Measurements from ENCODE around the gene LRRC2. TPM values are rescaled to one million over a fixed set of nuclear protein-coding genes. Genes with fewer than 3 reads are reported as not detected.

LRRC2 gene
- total RNA-seq, 3 donors from 2014 or later: 0.03 to 0.13 (median 0.03) TPM

DNA sequence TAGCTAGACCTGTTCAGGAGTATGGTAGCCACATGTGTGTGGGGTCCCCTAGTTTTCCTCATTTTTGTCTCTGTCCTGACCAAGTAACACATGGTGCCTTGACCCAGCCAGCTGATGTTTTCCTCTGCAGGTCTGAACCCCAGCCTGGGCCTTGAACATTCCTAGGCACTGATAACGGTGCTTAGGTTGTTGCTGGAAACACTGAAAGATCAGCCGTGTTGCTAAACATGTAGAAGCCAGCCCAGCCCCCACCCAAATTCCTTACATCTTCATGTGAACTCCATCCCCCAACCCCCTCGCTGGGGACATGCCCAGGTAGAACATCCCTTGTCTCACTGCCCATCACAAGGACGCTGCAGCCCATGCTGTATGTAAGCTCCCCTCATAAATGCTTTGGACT lies 49.6 kb downstream of the LRRC2 start:
- Mint-ChIP-seq H3K4me3 (no peak overlapping the region), H3K9me3 (no peaks in the 10 kb centered on the region), H3K27me3 (ENCODE audit: low read depth) (no peaks in the 10 kb centered on the region), H3K4me1 (ENCODE audit: low read depth) (no peaks in the 10 kb centered on the region), H3K36me3 (ENCODE audit: insufficient read depth) (no peaks in the 10 kb centered on the region)
- DNase-seq (no peak), ATAC-seq (no peak)

DNA sequence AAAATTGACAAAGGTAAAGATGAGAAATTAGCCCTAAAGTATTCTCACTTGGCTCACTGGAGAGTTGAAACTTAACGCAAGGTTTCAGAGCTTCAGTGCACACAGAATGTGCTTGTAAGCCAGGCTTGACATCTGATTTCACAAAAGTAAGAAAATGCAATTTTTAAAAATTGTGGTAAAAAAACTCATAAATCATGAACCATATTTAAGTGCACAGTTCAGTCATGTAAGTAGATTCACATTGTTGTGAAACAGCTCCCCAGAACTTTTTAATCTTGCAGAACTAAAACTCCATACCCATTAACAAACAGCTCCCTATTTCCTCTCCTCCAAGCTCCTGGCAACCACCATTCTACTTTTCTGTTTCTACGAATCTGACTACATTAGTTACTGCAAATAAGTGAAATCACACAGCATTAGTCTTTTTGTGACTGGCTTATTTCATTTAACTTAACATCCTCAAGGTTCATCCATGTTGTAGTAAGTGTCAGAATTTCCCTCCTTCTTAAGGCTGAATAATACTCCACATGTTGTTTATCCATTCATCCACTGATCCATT lies 53.8 kb downstream of the LRRC2 start:
- DNase-seq (no peak), ATAC-seq (no peak)
- no peak overlapping the region for H3K4me3 Mint-ChIP-seq
- no peaks in the 10 kb centered on the region for H3K36me3 Mint-ChIP-seq (ENCODE audit: insufficient read depth)
- no peaks in the 10 kb centered on the region for H3K4me1 Mint-ChIP-seq (ENCODE audit: low read depth)
- no peaks in the 10 kb centered on the region for H3K27me3 Mint-ChIP-seq (ENCODE audit: low read depth)
- no peaks in the 10 kb centered on the region for H3K9me3 Mint-ChIP-seq

DNA sequence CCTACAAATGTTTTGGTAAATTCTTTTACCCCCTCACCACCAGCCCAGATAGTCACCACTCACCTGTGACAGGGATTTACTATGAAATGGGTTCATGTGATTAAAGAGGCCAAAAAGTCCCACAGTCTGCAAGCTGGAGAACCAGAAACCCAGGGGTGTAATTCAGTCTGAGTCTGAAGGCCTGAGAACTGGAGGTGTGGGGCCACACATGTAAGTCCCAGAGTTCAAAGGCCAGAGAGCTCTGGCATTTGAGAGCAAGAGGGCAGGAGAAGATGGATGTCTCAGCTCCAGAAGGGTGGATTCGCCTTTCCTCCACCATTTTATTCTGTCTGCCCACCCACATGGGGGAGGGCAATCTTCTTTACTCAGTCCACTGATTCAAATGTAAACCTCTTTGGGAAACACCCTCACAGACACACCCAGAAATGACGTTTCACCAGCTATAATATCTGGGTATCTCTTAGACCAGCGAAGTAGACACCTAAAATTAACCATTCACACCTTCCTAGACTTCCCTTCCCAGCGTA lies 56.4 kb downstream of the LRRC2 start:
- DNase-seq (no peak), ATAC-seq (no peak)
- Mint-ChIP-seq H3K4me1 (ENCODE audit: low read depth) (peaks cover 7% of the 10 kb centered on the region), H3K36me3 (ENCODE audit: insufficient read depth) (no peaks in the 10 kb centered on the region), H3K27me3 (ENCODE audit: low read depth) (no peaks in the 10 kb centered on the region), H3K4me3 (no peak overlapping the region), H3K9me3 (no peaks in the 10 kb centered on the region)

DNA sequence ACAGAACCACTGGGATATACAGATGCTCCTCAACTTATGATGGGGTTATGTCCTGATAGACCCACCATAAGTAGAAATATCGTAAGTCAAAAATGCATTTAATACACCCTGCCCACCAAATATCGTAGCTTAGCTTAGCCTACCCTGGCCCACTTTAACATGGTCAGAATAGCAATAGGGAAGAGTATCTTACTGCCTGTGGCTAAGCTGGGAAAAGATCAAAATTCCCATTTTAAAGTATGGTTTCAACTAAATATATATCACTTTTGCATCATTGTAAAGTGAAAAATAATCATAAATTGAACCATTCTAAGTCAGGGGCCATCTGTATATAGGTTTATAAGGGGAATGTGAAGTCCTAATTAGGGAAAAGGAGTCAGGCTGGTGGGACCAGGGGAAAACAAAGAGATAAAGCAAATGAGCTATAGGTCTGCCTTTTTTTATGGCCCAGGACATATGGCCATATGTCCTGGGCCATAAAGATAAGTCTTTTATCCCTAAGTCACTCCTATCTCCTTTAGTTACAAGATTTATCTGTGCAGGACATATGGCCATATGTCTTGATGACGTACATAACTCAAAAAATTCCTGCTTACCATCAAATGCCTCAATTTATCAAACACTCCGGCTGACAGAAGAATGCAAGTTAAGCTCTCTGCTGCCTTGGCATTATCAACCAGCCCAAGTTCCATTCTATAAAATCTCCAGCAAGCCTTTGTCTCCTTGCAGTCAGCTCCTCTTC lies 57.1 kb downstream of the LRRC2 start:
- DNase-seq (no peak), ATAC-seq (no peak)
- Mint-ChIP-seq H3K4me1 (ENCODE audit: low read depth) (peaks cover 11% of the 10 kb centered on the region), H3K36me3 (ENCODE audit: insufficient read depth) (no peaks in the 10 kb centered on the region), H3K4me3 (no peak overlapping the region), H3K27me3 (ENCODE audit: low read depth) (no peaks in the 10 kb centered on the region), H3K9me3 (no peaks in the 10 kb centered on the region)

DNA sequence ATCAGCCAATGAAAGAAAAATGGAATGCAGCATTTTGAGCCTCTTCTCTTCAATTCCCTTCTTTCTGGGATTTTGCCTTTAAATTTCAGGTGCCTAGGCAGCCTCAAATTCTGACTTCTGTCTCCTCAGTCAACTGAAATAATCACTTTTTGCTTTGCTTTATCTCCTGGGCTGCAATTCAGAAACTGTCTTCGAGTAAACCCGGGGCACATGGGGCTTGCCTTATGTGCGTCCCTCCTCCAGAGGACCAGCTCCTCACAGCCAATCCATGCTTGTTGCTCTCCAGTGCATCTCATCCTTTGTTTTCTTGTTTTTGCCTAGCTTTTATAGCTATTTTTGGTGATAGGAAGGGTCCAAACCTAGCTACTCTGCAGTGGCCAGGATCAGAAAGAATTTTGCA lies 59.6 kb downstream of the LRRC2 start:
- ATAC-seq: no peak
- no peaks in the 10 kb centered on the region for H3K27me3 Mint-ChIP-seq (ENCODE audit: low read depth)
- no peaks in the 10 kb centered on the region for H3K9me3 Mint-ChIP-seq
- DNase-seq: no peak
- peaks cover 15% of the 10 kb centered on the region for H3K4me1 Mint-ChIP-seq (ENCODE audit: low read depth)
- no peak overlapping the region for H3K4me3 Mint-ChIP-seq
- no peaks in the 10 kb centered on the region for H3K36me3 Mint-ChIP-seq (ENCODE audit: insufficient read depth)

DNA sequence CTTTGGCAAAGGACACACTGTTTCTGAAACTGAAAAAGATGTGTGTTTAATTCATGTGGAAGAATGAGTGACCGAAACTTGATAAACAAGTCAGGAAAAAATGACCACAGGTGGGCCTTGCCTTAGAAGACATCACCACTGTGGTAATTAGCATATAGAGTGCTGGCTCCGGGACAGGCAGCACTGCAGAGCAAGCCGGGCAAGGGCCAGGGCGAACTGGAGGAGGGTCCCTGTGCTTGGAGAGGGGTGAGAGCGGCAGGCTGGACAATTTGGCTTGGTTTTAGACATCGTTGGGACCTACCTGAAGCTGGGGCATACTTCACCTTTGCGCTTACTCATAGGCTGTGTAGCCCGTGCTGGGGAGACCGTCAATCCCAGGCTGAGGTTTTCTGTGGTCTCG lies 60.1 kb downstream of the LRRC2 start:
- no peak for DNase-seq
- peaks cover 17% of the 10 kb centered on the region for H3K4me1 Mint-ChIP-seq (ENCODE audit: low read depth)
- H3K4me3 Mint-ChIP-seq: no peak overlapping the region
- ATAC-seq: no peak
- H3K27me3 Mint-ChIP-seq (ENCODE audit: low read depth): no peaks in the 10 kb centered on the region
- no peaks in the 10 kb centered on the region for H3K9me3 Mint-ChIP-seq
- no peaks in the 10 kb centered on the region for H3K36me3 Mint-ChIP-seq (ENCODE audit: insufficient read depth)

DNA sequence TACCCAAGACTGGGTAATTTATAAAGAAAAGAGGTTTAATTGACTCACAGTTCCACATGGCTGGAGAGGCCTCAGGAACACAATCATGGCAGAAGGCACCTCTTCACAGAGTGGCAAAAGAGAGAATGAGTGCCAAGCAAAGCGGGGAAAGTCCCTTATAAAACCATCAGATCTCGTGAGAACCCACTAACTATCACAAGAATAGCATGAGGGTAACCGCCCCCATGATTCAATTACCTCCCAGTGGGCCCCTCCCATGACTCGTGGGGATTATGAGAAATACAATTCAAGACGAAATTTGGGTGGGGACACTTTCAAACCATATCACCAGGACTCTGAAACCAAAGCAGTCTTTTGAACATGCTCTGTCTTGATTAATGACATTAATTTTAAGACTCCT lies 61.3 kb downstream of the LRRC2 start:
- peak; percentile 29 for DNase-seq
- Mint-ChIP-seq H3K27me3 (ENCODE audit: low read depth) (no peaks in the 10 kb centered on the region), H3K4me3 (no peak overlapping the region), H3K9me3 (no peaks in the 10 kb centered on the region), H3K36me3 (ENCODE audit: insufficient read depth) (no peaks in the 10 kb centered on the region), H3K4me1 (ENCODE audit: low read depth) (peaks cover 19% of the 10 kb centered on the region)
- peak; percentile 77 to 83 for ATAC-seq

DNA sequence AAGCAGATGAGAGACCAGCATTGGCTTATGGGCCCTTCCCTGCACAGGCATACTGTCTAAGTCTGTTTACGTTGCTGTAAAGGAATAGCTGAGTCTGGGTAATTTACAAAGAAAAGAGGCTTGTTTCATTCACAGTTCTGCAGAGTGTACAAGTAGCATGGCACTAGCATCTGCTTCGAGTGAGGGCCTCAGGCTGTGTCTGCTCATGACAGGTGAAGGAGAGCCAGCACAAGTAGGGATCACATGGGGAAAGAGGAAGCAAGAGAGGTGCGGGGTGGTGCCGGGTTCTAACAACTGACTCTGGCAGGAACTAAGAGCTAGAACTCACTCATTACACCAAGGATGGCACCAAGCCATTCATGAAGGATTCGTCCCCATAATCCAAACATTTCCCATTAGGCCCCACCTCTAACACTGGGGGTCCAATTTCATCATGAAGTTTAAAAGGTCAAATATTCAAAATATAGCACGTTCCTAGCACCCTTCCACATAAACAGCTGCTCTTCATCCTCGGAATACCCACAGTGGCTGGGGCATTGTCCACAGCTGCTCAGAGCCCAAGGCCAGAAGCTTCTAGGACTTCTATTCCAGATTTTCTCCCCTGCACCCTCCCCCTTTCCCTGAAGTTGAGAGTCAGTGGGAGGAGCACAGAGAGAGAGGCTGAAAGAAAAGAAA lies 62.8 kb downstream of the LRRC2 start:
- no peaks in the 10 kb centered on the region for H3K9me3 Mint-ChIP-seq
- H3K36me3 Mint-ChIP-seq (ENCODE audit: insufficient read depth): no peaks in the 10 kb centered on the region
- DNase-seq (no peak), ATAC-seq (no peak)
- peaks cover 19% of the 10 kb centered on the region for H3K4me1 Mint-ChIP-seq (ENCODE audit: low read depth)
- H3K27me3 Mint-ChIP-seq (ENCODE audit: low read depth): no peaks in the 10 kb centered on the region
- H3K4me3 Mint-ChIP-seq: no peak overlapping the region

DNA sequence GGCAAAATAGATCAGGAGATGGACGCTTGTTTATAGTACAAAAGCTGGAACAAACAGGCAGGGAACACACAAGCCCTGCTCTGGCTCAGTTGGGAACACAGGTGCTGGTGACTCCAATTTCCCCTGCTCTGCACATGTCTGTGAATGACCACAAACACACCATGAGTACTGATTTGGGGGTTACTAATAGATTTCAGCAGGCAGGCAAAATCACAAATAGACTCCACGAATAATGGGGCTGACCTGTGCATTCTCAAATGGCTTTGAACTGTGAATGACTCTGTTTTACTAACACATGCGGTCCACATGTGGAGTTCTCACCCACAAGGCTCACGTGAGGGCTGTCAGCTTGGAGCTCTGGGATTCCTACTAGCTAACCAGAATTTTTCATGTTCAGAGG lies 64.4 kb downstream of the LRRC2 start:
- Mint-ChIP-seq H3K27me3 (ENCODE audit: low read depth) (no peaks in the 10 kb centered on the region), H3K4me3 (no peak overlapping the region), H3K9me3 (no peaks in the 10 kb centered on the region), H3K36me3 (ENCODE audit: insufficient read depth) (no peaks in the 10 kb centered on the region), H3K4me1 (ENCODE audit: low read depth) (peaks cover 24% of the 10 kb centered on the region)
- DNase-seq: no peak
- no peak for ATAC-seq

DNA sequence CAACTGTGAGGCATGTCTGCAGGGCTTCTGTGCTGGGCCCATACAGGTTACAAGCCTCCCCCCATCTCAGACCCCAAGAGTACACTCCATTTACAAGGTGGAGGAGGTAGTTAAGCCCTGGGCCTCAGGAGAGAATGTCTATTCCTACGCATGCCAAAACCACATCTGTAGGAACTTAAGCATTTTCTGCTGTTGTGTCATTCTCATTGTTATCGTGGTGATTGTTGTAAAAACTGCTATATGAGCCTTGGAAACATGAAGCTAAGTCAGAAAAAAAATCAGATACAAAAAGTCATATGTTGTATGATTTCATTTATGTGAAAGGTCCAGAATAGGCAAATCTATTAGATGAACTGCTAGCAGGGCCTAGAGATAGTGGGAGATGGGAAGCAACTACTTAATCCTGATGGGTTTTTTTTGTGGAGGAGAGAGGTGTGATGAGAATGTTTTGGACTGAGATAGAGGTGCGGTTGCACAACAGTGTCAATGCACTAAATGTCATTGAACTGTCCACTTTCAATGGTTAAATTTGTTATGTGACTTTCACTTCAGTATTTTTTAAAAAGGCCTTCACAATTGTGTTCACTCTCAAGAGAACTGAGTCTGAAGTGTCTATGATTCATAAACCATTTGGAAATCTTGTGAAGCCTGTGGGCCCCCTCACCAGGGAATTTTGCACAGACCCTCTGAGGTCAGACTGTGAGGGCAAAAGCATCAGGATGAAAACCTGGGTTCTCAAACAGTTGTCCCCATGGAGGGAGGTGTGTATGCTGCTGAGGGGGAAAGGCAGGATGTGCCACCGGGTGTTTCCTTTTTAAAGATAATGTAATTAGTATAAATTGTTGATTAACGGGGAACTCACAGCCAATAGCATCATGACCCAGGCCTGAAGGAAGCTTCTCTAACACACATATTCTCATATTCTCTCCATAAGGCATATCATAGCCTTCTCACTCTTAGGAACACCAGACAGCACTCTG lies 65.2 kb downstream of the LRRC2 start:
- ATAC-seq (no peak), DNase-seq (no peak)
- Mint-ChIP-seq H3K4me1 (ENCODE audit: low read depth) (peaks cover 24% of the 10 kb centered on the region), H3K36me3 (ENCODE audit: insufficient read depth) (no peaks in the 10 kb centered on the region), H3K4me3 (no peak overlapping the region), H3K9me3 (no peaks in the 10 kb centered on the region), H3K27me3 (ENCODE audit: low read depth) (no peaks in the 10 kb centered on the region)

DNA sequence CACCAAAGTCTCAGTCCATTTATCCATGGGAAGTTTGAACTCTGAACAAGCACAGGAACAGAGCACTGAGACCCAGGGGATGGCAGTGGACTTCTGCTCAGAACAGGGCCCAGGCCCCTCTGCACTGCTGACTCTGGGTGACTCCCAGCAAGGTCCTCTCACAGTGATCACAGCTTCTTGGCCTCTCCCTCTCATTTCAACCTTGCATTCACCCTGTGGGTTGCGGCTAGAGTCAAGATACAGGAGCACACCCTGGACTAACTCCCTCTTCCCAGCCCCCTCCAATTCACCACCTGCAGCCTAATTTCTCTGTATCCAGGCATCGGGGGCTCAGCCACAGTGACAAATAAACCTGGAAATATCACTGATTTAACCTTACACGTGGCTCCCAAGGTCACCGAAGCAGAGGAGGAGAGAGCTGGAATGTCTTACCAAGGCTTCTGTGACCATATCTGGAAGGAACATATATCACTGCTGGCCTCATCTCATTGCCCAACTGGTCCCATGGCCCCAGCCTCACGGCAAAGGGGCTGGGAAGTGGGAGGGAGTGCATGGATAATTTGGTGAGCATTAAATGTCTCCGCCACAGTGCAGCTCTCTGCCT lies 67.1 kb downstream of the LRRC2 start:
- DNase-seq (no peak), ATAC-seq (no peak)
- Mint-ChIP-seq H3K9me3 (no peaks in the 10 kb centered on the region), H3K4me3 (no peak overlapping the region), H3K27me3 (ENCODE audit: low read depth) (no peaks in the 10 kb centered on the region), H3K36me3 (ENCODE audit: insufficient read depth) (no peaks in the 10 kb centered on the region), H3K4me1 (ENCODE audit: low read depth) (peaks cover 13% of the 10 kb centered on the region)

DNA sequence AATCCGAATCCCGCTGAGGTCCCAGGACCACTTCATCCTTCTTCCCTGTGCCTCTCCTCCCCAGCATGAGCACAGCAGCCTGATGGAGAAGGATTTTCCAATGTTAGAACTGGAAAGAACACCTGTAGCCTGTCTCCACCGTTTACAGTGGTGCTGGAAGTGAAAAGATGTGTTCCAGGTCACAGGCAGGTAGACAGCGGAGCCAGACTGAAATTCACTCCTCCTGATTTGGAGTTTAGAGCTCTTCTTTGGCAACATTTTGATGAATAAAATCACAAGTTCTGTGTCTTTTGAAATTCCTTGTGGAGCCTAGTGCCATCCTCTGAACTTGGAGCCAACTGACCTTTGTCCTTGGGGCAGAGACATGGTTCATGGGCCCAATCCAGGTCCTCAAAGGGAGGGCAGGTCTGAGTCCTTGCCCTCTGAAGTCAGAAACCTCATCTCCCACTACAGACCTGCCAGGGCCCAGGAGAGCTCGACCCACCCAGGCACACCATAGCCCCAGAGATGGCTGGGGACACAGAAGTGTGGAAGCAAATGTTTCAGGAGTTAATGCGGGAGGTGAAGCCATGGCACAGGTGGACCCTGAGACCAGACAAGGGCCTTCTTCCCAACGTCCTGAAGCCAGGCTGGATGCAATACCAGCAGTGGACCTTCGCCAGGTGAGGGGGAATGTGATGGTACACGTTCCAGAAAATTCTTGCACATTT lies 68.4 kb downstream of the LRRC2 start, which contains the start of gene RTP3:
RTP3 (plus strand) TSS at position 421 of the 710 bp plus-strand sequence; CDS start at position 508, 87 bp downstream.
- Mint-ChIP-seq H3K4me3 (no peak within 1 kb of the TSS), H3K27me3 (ENCODE audit: low read depth) (no peaks in the 10 kb centered on the region), H3K4me1 (ENCODE audit: low read depth) (peaks cover 9% of the 10 kb centered on the region), H3K36me3 (ENCODE audit: insufficient read depth) (no peaks in the 10 kb centered on the region), H3K9me3 (no peaks in the 10 kb centered on the region)
- DNase-seq (no peak), ATAC-seq (no peak)
